GM18870 (cell line): ENCODE results near the gene CTF1.
"Not testable (repeated sequence)": the region's sequence is repeated elsewhere in the genome, so short reads cannot be mapped to it uniquely, and the experiment has no call there.

ENCODE experiments used
- ATAC-seq: cut with Tn5 transposase; IDR thresholded peaks from one replicate; pipeline ENCODE4 v1.9.1; 2021; ENCODE audit warnings: moderate library complexity; ENCODE audit not compliant: unreplicated experiment

Gene CTF1

DNA sequence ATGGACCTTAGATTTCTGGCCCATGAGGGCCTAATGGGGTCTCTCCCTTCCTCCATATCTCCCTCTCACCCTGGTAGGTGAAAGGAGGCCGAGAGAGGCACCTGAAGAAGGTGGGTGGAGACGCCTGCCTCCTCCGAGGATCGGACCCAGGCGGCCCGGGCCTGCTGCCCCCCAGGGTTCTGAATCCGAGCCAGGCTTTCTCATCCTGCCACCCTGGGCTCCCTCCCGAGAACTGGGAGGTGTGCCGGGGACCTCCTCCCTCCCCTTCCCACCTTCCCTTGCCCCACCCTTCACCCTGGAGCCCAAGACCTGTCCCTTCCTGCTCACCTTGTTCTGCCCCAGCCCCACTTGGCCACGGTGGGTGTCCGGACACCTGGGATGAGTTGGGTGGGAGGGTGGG lies 32.0 kb downstream of the CTF1 start:
- no peak for ATAC-seq

DNA sequence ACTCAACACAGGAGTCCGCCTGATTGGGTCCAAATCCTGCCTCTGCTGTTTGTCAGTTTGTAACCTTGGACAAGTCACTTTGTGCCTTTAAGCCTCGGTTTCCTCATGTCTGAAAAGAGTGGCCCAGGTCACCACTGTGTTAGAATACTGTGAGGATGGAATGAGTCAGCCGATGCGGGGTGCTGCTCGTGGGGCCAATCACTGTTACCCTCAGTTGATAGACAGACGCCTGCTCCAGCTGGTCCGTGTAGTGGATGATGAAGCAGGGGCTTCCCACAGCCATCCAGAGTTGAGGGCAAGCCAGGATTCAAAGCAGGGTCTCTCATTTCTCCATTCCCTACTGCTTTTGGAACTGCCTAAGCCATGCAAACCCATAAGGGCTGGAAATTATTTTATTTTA lies 32.8 kb downstream of the CTF1 start:
- ATAC-seq: no peak

DNA sequence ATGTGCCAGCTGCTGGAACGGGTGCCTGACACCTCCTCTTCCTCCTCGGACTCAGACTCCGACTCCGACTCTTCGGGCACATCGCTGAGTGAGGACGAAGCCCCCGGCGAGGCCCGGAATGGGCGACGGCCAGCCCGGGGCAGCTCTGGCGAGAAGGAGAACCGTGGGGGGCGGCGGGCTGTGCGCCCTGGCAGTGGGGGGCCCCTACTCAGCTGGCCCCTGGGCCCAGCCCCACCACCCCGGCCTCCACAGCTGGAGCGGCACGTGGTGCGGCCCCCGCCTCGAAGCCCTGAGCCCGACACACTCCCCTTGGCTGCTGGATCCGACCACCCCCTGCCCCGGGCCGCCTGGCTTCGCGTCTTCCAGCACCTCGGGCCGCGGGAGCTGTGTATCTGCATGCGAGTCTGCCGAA lies 33.8 kb downstream of the CTF1 start:
- no peak for ATAC-seq

DNA sequence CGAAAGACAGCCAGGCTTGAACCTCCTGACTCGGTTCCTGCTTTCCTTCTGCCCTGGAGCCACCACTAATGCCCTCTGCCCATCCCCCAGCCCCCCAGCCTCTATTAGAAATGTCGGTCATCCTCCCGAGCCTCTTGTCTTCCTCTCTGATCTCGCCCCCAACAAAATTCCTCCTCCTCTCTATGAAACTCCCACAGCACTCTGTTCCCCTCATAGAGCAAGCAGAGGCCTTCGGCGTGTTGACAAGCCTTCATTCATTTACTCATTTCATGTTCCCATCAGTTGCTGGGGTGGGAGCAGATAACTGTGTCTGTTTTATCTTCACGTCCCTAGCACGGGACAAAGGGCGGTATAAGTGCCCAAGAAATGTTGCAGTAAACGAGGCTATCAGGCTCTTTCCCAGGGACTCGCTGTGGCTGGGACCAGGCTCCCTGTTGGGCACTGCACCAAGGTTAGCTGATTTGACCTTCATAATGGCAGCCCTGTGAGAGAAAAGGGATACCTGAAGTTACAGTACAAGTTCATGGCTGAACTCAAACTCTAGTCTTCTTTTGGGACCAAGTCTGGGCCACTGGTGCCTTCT lies 34.7 kb downstream of the CTF1 start:
- no peak for ATAC-seq

DNA sequence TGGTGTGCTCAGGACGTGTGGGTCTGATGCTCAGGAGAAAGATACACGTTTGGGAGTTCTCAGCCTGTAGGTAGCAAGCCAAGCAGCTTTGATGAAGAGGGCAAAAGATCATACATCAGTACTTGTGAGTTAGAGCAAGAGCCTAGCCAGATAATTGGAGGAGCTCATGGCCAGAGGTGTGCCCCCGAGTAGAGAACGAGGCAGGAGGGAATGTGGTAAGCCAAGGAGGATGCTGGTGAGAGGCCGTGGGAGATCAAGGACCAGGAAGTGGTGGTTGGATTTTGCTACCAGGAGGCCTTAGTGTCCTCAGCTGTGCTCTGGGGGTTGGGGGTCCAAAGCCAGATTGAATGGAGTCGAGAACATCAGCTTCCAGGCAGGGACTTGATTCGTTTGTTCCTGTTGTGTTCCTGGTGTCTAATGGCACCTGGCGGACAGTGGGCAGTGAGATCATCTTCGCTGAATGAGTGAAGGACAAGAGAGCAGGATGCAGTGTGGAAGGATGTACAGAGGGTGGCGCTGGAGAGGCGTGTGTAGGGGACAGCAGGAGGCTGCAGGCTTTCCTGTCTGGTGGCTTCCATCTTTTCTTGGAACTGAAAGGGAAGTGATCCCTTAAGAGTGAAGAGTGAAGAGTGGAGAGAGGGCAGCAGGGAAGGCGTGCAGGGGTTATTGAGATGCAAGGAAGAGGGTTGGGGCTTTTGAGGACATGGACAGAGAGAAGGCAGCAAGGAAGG lies 38.6 kb downstream of the CTF1 start:
- ATAC-seq: no peak

DNA sequence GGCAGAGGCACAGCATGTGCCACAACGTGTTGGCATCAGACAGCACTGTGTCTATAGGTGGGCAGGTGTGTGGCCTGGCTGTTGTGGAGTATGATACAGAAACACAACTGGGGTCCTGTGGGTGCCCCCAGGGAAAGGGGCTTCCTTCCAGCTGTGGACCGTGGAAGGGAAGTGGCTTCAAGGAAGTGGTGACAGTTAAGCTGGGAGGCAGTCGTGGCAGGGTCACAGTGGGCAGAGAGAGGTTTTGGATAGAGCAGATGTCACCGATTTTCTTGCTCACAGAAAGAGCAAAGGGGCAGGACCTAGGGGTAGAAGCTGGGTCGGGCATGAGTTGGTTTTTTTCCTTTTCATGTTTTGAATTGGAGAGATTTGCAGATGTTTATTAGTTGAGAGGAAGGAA lies 41.3 kb downstream of the CTF1 start:
- ATAC-seq: no peak

DNA sequence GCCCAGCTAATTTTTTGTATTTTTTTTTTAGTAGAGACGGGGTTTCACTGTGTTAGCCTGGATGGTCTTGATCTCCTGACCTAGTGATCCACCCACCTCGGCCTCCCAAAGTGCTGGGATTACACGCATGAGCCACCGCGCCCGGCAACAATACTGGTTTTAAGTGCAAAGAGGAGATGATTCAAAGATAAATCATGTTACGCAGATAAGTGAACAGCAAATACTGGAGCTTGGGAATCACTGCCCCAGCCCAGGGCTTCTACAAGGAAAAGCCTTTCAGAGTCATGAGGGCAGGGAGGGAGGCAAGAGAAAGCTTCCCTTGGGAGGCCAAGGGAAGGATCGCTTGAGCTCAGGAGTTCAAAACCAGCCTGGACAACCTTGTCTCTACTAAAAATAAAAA lies 43.2 kb downstream of the CTF1 start:
- not testable (repeated sequence) for ATAC-seq

DNA sequence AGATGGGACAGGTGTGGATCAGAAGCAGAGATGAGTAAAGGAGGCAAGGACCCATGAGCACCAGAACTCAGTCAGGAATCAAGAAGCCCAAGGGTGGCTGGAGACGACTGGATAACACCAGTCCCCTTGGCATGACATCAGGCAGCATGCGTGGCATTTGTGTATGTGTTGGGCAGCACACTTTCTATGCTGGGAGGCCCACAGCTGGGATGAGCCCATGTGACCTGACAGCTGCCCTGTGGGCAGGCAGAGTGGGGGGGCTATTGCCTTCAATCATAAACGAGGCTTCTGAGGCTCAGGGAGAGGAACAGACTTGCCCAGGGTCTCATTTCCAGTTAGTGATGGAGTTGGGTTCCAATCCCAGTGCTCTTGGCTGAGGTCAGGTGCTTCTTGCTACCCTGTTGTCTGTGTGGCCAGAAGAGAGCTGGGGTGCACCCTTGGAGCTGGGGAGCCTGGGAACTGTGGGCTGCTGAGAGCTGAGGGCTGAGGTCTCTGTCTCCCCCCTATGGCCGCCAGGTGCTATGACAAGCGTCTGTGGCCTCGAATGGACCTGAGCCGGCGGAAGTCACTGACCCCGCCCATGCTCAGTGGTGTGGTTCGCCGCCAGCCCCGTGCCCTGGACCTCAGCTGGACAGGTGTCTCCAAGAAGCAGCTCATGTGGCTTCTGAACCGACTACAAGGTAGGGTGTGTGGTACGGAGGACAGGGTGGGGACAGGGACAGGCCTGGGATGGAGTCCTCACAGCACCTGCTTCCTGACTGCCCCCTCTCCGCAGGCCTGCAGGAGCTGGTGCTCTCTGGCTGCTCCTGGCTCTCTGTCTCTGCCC lies 45.4 kb downstream of the CTF1 start:
- no peak for ATAC-seq

DNA sequence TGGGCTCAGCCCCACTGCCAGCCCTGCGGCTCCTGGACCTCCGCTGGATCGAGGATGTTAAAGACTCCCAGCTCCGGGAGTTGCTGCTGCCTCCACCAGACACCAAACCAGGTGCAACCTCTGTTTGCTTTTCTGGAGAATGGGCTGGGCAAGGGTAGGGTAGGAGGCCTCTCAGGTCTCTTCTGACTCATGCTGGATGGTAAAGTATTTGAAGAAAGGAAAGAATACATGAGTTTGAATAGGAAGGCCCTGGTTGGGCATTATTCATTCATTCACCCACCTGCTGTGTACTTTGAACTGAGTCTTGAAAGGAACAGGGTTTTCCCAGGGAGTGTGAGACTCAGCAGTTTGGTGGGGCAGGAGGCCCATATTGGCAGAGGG lies 46.0 kb downstream of the CTF1 start:
- no peak for ATAC-seq

DNA sequence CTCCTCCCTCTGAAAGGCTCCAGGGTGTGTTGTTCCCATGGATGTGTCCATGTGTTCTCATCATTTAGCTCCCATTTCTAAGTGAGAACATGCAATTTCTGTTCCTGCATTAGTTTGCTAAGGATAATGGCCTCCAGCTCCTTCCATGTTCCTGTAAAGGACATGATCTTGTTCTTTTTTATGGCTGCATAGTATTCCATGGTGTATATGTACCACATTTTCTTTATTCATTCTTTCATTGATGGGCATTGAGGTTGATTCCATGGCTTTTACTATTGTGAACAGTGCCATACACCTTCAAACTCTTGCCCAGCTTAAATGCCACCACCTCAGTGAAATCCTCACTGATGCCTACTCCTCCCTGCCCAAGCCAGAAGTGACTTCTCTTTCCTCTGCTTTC lies 47.9 kb downstream of the CTF1 start:
- ATAC-seq: no peak

DNA sequence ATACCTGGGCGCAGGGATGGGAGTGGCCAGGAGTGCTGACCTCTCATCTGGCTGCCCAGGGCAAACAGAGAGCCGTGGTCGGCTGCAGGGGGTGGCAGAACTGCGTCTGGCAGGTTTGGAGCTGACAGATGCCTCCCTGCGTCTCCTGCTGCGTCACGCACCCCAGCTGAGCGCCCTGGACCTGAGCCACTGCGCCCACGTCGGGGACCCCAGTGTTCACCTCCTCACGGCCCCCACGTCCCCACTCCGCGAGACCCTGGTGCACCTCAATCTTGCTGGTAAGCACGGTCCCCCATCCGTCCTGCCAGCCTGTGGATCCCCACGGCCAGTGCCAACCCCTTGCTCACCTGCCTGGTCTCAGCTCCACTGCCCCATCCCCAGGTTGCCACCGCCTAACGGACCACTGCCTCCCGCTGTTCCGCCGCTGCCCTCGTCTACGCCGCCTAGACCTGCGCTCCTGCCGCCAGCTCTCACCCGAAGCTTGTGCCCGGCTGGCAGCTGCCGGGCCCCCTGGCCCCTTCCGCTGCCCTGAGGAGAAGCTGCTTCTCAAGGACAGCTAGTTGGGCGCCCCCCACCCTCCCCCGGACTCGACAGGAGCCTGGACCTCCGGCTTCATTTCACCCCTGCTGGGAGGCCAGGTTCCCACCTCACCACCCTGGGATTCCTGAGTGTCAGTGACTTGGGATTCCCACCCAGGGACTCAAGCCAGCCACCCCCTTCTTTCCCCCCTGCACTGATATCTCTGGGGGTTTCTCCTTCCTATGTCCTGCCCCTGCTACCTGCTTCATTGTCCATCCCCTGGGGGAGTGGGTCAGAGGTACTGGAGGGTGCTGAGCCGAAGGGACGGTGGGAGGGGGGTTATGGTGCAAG lies 50.5 kb downstream of the CTF1 start:
- no peak for ATAC-seq

DNA sequence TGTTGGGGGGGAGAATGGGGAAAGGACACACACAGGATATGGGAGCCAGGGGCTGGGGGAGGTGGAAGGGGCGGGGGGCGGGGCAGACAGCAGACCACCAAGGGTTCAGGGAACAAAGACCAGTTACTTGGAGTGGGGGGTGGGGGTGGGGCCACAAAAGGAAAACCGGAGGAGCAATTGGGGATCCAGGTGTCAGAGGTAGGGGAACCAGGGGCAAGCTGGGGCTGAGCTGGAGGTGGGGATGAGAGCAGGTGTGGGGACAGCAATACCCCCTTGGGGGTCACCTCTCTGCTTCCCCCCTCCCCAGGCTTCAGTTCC lies 51.1 kb downstream of the CTF1 start:
- no peak for ATAC-seq

DNA sequence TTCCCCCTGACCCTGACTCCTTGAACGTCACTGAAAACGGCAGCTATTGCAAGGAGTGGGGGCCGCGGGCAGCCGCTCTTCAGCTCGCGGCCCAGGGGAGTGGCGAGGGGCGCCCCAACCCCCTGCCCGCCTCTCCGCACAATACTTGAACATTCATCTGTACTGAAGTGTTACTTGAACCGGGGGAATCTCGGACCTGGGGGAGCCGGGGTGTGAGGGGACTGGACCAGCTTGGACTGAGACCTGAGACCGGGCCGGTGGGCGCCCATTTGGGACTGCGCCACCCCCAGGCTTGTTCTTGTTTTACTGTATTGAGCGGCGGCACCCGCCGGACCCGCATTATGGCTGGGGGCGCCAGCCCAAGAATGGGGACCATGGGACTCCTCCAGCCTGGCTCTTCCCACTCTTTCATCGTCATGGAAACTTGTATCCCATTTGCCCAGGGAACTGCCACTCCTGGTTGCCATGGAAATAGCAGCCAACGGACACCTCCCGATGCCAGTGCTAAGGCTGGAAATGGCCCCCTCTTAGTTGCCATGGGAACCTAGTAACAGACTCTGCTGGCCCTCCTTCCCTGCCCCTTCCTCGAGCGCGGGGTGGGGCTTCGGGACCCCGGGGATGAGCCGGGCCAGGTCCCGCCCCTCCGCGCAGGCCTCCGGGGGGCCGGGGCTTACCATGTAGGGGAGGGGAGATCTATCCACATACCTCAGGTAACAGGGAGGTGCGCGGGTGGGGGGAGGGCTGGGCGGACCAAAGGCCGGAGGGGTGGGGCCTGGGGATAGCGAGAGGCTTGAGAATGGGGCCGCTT lies 51.6 kb downstream of the CTF1 start:
- no peak for ATAC-seq

DNA sequence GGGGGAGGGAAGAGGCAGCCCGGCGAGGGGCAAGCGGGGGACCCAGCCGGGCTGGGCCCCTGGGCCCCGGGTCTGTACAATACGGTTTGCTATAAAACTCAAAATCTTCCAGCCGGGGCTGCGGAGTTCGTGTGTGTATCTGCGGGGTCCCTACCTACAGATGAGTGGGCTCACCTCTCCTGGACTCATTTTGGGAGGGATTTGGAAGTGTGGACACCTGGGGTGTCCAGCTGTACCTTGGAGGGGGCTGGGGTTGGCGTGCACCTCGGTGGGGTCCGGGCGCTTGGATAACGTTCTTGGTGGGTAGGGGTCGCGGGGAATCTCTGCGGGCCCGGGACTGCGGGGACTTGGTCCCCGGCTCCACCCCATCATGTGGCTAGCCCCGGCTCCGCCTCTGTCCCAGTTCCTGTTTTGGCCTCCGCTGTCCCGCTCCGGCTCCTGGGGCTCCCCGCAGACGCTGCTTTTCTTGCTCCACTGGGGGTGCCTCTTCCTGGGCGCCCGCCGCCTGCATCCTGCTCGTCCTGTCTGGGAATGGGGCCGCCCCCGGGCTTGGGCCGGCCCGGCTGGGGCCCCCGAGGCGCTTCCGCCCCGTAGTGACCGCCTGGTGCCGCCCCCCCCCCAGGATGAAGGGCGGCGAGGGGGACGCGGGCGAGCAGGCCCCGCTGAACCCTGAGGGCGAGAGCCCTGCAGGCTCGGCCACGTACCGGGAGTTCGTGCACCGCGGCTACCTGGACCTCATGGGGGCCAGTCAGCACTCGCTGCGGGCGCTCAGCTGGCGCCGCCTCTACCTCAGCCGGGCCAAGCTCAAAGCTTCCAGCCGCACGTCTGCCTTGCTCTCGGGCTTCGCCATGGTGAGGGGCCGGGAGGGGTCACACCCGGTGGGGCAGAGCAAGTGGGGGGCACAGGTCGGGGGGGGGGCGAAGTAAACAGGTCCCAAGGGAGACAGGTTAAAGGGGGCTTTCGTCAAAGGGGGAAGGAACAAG lies 52.5 kb downstream of the CTF1 start, which contains the start of gene ORAI3:
TSS of gene ORAI3 (plus strand) at position 402 of the 983 bp plus-strand sequence. CDS start at position 624, 222 bp downstream.
- ATAC-seq: no peak

DNA sequence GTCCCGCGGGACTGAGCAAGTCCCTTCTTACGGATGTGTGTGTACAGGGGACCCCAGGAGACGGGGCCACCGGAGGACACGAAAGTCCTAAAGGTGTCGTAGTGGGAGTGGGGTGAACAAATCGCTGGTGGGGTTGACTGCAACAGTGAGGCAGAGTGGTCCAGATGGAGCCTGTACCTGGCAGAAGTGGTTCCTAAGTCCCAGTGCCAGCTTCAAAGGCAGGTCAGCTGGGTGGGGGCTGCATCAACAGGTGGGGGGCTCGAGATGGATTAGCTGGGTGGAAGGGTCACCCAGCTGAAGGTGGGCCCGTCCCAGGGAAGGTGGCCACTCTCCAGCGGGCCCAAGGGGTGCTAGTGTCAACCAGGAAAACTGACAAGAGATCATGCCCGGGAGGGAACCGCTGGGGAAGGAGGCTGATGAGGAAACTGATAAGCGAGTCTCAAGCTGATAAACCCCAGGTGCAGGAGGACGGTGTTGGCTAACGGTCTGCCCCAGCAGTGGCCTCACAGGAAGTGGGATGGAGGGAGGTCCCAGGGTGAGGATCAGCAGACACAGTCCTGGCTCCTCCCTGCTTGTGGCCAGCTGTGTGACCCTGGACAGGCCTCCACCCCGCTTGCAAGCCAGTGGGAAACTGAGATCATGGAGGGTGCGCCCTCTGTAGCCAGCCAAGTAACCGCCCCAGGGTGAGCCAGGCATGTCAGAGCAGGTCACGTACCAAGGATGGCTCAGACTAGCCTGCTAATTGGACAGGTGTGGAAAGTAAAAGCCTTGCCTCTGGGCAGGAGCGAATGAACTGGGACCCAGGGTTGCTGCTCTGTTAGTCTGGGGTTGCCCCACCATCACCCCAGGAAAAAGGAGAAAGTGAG lies 53.5 kb downstream of the CTF1 start:
- peak; percentile 59 for ATAC-seq

DNA sequence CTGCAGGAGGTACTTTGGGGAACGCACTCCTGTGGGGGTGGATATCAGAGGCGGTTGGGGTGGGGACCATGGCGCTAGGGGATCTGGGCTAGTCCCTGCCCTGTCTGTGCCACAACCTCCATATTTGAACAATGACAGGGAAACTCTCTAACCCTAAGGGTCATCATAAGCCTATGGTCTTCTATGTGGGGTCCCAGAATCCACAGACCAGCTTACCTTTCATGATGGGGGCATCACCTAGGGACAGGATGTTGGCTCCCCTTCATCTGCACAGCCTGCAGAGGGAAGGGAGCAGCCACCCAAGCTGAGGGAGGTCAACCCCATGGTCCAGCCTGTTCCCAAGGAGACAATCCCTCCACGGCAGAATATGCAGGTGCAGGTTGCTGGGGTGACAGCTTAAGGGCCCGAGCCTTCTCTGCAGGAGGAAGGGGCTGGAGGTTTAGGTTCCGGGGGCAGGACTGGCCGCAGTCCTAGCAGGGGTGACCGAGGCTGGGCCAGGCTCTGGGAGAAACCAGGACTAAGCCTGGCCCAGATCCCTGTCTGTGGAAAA lies 54.2 kb downstream of the CTF1 start:
- ATAC-seq: no peak

DNA sequence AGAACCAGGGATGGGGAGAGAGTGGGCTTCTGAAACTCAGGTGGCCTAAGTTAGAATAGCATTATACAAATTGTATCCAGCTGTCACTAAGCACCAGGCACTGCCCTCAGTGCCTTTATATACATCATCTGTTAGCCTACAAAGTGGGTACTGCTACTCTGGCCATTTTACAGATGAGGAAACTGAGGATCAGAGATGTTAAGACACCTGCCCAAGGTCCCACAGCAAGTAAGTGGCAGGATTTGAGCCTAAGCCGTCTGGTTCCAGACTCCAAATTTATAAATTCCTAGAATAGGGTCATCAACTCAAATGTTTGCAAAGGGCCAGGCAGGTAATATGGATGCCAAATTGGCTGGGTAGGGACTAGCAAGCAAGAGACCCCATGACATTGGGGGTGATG lies 54.8 kb downstream of the CTF1 start:
- ATAC-seq: no peak

DNA sequence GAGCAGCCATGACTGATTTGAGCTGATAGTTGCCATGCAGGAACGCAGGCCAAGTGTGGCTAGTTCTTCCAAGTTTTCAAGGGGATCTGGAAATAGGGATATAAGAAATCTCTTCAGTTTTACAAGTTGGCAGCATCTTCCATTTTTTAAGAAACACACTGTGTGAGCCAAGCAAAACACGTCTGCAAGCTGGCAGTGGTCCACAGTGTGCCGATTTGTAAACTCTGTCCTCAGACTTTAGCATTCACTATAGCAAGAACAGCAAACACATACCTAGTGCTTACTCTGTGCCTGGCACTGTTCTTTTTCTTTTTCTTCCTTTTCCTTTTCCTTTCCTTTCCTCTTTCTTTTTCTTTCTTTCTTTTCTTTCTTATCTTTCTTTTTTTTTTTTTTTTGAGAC lies 55.3 kb downstream of the CTF1 start:
- ATAC-seq: no peak
